ENCODE results near the gene GMDS.

DNA sequence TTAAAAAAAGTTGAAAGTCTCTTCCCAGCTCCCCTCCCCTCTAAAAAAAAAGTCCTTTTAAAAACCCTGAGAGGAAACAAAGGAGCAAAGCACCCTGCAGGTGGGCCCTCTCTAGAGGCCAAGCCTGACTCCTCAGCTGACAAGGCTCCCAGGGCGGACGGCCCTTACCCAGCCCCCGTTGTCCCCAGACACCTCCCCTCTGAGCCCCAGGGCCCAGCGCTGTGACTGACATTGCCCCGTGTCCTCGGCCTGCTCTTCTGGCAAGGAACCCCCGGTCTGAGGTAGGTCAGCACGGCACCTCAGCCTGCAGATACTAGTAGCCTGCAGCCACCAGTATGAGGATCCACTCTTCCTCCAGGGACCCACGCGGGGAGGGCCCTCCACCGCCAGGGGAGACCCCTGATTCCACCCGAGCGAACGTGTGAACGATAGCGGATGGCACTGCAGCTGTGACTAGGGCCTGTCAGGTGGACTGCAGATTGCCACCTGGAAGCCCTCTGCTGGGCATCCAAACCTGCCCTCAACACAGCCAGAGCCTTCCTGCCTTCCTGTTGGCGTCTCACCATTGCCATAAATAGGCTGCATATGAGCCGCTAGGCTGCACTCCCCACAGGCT is 601.5 kb downstream of the GMDS start:
- TF ChIP-seq, protein P1, sequence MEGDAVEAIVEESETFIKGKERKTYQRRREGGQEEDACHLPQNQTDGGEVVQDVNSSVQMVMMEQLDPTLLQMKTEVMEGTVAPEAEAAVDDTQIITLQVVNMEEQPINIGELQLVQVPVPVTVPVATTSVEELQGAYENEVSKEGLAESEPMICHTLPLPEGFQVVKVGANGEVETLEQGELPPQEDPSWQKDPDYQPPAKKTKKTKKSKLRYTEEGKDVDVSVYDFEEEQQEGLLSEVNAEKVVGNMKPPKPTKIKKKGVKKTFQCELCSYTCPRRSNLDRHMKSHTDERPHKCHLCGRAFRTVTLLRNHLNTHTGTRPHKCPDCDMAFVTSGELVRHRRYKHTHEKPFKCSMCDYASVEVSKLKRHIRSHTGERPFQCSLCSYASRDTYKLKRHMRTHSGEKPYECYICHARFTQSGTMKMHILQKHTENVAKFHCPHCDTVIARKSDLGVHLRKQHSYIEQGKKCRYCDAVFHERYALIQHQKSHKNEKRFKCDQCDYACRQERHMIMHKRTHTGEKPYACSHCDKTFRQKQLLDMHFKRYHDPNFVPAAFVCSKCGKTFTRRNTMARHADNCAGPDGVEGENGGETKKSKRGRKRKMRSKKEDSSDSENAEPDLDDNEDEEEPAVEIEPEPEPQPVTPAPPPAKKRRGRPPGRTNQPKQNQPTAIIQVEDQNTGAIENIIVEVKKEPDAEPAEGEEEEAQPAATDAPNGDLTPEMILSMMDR (IDR thresholded peaks at IDR 0.05; ENCODE audit: borderline replicate concordance, extremely low read depth, low read length, poor library complexity, severe bottlenecking) = no peak
- no peak for TF ChIP-seq EZH2 (IDR thresholded peaks at IDR 0.05; ENCODE audit: borderline replicate concordance, low read depth, low read length, severe bottlenecking)

Data from DND-41 (cell line).